PC-3 (cell line): Measurements from ENCODE around the gene NHSL1.

Experiments used
- EZH2 ChIP-seq: fragments of 300-600 bp; sonication (generic); IDR thresholded peaks from one replicate; pipeline ENCODE4 v1.6.1; 2017; ENCODE audit warnings: antibody characterized with exemption, mild to moderate bottlenecking, low read length; ENCODE audit not compliant: unreplicated experiment
- EZH2phosphoT487 ChIP-seq: fragments of 300-600 bp; sonication (generic); IDR thresholded peaks from 2 replicates; pipeline ENCODE4 v1.6.1; 2018; ENCODE audit warnings: mild to moderate bottlenecking, antibody characterized with exemption, low read length, borderline replicate concordance
- TF ChIP-seq, protein P1 (sequence below): fragments of 300-600 bp; sonication (generic); conservative IDR thresholded peaks from 2 replicates; pipeline ENCODE4 v1.5.1; 2017; ENCODE audit warnings: antibody characterized with exemption, low read depth, mild to moderate bottlenecking, low read length

DNA sequence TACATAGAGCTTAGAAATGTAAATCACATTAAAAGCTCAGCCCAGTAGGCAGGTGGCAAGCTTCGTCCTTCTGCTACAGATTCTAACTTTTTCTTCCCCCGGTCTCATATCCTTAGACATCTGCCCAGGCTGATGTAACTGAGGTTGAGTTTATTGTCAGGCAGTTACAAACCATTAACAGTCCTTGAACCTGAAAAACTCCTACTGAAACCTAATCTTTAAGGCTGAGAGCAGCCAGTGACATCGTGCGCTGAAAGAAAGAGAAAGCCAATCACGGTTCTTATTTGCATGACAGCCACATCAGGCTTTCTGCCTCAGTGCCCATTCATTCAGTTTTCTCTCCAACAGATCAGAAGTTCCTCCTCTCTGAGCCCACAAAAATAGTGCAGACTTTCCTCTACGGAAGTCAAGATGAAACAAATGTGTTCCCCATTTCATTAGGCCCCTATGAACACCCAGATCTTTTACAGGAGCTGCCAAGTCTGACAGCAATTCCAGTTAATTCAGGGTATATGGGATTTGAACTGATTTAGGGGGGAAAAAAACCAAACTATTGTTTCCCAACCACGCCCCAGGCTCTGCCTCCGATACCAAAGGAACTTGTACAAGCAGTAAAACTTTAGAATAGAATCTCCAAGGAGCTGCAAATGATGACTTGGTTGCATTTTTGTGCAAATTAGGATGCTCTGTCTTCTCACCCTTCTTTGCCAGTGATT is at the start of gene NHSL1:
- TF ChIP-seq, protein P1, sequence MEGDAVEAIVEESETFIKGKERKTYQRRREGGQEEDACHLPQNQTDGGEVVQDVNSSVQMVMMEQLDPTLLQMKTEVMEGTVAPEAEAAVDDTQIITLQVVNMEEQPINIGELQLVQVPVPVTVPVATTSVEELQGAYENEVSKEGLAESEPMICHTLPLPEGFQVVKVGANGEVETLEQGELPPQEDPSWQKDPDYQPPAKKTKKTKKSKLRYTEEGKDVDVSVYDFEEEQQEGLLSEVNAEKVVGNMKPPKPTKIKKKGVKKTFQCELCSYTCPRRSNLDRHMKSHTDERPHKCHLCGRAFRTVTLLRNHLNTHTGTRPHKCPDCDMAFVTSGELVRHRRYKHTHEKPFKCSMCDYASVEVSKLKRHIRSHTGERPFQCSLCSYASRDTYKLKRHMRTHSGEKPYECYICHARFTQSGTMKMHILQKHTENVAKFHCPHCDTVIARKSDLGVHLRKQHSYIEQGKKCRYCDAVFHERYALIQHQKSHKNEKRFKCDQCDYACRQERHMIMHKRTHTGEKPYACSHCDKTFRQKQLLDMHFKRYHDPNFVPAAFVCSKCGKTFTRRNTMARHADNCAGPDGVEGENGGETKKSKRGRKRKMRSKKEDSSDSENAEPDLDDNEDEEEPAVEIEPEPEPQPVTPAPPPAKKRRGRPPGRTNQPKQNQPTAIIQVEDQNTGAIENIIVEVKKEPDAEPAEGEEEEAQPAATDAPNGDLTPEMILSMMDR, result no peak
- TF ChIP-seq EZH2 (no peak), EZH2phosphoT487 (no peak)
